DOHH2 (cell line): ENCODE results near the gene COX7B.

ENCODE experiments used
- EZH2phosphoT487 ChIP-seq: fragments of 200-600 bp; sonication (generic); IDR thresholded peaks from 2 replicates; pipeline ENCODE4 v1.6.1; 2017; ENCODE audit warnings: borderline replicate concordance, mild to moderate bottlenecking, antibody characterized with exemption, low read length, moderate library complexity, mixed read lengths
- TF ChIP-seq, protein P1 (sequence below): fragments of 200-600 bp; sonication (generic); IDR thresholded peaks from one replicate; pipeline ENCODE4 v1.5.1; 2014; ENCODE audit warnings: antibody characterized with exemption, mild to moderate bottlenecking, low read depth, low read length; ENCODE audit not compliant: poor library complexity, severe bottlenecking

DNA sequence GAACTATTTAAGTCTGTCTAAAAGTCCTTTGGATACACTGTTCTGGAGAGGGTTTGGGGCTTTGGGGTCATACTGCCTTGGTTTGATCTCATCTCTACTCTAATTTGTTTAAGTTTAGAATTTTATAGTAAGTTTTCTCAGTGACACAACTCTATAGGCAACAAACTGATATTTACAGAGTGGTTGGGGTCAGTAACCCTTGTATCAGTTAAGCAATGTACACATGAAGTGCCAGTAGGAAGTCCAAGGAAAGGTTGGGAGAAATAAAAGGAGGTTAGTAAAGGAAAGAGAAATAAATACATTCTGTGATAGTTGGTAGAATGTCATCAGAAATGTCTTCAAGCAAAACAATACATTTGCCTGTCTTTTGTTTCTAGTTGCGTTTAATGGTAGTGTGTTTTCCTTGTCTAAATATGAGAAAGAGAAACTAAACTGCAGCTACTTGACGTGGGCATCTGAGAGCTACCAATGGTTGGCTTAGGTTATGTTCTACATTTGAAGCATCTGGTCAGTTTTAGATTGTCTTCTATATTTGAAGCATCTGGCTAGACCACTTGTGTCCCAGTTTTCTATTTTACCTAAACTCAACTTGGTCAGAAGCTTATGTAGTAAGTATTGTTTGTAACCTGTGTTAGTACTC lies 18.1 kb downstream of the COX7B start:
- TF ChIP-seq, protein P1, sequence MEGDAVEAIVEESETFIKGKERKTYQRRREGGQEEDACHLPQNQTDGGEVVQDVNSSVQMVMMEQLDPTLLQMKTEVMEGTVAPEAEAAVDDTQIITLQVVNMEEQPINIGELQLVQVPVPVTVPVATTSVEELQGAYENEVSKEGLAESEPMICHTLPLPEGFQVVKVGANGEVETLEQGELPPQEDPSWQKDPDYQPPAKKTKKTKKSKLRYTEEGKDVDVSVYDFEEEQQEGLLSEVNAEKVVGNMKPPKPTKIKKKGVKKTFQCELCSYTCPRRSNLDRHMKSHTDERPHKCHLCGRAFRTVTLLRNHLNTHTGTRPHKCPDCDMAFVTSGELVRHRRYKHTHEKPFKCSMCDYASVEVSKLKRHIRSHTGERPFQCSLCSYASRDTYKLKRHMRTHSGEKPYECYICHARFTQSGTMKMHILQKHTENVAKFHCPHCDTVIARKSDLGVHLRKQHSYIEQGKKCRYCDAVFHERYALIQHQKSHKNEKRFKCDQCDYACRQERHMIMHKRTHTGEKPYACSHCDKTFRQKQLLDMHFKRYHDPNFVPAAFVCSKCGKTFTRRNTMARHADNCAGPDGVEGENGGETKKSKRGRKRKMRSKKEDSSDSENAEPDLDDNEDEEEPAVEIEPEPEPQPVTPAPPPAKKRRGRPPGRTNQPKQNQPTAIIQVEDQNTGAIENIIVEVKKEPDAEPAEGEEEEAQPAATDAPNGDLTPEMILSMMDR = no peak
- no peak for TF ChIP-seq EZH2phosphoT487
